Astrocyte of the hippocampus (primary cell): Measurements from ENCODE around the gene DEGS2.

Source experiments
- DNase-seq: peaks from one replicate; pipeline ENCODE4 v3.0.0; 2011; ENCODE audit warnings: low read depth, low spot score

Gene DEGS2

DNA sequence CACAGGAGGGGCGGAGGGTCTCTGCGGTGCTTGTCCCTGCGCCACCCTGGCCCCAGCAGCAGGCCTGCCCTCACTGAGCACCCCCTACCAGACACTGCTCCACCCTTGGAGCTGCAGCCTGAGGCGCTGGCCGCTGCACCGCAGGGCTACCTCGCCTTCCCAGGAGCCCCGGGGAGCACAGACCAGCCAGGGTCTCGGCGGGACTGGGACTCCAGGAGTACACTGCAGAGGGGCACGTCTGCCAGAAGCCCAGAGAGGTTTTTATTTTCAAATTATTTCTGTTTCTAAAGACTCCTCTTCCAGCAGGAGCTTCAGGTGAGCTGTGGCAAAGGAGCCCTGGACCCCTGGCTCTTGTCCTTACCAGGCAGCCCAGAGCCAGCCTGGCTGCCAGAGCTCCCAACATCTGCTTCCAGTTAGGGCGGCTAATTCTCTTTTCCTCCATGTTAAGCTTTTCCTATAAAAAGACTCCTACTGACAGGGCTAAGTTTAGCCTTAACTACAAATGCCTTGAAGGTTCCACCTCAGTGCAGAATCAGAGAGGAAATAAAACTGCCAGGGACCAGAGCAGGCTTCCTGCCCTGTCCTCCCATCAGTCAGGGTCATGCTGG is 26.4 kb downstream of the DEGS2 start:
- DNase-seq, result no peak

GRCh38 chr14:100132161-100132902 is 27.1 kb downstream of the DEGS2 start:
- DNase-seq, result no peak

- DNase-seq, result no peak
Measured at GRCh38 chr14:100131181-100131580, 28.3 kb downstream of the DEGS2 start.

- no peak for DNase-seq
Measured at GRCh38 chr14:100130521-100130920, 28.9 kb downstream of the DEGS2 start.

GRCh38 chr14:100129161-100129589 is 30.3 kb downstream of the DEGS2 start:
- no peak for DNase-seq

GRCh38 chr14:100128688-100129087 is 30.8 kb downstream of the DEGS2 start:
- no peak for DNase-seq

DNA sequence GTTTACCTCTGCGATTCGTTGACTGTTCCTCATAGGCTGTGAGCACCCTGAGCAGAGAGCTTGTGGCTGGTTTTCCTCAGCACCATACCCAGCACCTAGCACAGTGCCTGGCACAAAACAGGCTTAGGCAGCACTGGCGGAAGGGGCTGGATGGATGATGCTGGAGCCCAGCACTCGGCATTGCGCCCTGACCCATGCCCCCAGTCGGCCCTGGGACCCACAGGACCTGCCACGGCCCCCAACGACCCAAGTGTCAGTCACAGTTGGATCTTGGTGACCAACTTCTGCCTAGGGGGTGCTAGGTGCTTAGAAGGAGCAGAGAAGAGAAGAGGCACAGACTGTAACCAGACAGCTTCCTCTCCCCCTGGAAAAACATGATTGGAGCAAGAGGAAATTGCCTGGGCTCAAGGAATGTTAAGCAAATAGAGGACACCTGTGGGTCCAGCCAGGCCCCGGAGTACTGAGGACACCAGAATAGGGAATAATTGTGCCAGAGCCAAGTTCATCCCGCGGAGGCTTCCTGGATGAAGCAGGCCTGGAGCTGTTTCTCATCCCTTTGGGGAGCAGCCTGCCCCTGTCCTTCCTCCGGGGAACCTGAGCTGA is 31.5 kb downstream of the DEGS2 start:
- DNase-seq, result no peak

DNA sequence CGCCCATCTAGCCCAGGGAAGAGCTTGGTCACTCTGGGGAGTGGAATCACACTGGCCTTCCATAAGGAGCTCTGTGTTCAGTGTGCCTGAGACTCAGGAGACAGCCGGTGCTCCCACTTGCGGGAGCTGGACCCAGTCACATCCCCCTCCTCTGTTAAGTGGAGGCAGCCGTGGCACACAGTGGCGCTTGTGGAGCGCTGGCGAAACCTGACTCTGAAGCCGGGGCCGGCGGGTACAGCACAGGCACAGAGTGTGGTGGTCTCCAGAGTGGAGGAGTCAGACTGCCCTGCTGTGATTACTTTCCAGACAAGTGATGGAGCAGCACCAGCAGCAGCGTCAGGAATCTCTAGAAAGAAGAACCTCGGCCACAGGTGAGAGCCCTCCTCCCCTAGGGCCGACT is 33.0 kb downstream of the DEGS2 start:
- DNase-seq, result no peak

DNA sequence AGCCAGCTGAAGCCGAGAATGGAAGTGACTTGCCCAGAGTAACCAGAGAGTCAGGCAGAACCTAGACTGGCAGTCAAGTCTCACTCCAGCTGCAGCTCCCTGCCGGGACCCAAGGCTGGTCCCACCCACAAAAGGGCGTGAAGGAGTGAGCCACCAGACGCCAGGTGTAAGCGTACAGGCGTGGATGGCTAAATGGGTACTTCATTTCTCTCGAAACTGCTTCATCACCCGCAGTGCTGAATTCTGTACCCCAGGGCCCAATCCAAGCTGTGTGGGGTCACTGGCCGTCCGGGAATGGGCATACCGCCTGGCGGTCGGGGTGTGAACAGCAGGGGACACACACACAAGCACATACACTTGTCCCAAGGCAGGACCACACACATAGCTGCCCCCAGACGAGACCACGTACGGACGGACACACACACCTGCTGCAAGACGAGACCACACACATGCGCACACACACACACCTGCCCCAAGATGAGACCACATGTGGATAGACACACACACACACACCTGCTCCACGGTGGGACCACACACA is 34.8 kb downstream of the DEGS2 start:
- DNase-seq, result no peak

GRCh38 chr14:100123618-100124017 is 35.8 kb downstream of the DEGS2 start:
- no peak for DNase-seq

DNA sequence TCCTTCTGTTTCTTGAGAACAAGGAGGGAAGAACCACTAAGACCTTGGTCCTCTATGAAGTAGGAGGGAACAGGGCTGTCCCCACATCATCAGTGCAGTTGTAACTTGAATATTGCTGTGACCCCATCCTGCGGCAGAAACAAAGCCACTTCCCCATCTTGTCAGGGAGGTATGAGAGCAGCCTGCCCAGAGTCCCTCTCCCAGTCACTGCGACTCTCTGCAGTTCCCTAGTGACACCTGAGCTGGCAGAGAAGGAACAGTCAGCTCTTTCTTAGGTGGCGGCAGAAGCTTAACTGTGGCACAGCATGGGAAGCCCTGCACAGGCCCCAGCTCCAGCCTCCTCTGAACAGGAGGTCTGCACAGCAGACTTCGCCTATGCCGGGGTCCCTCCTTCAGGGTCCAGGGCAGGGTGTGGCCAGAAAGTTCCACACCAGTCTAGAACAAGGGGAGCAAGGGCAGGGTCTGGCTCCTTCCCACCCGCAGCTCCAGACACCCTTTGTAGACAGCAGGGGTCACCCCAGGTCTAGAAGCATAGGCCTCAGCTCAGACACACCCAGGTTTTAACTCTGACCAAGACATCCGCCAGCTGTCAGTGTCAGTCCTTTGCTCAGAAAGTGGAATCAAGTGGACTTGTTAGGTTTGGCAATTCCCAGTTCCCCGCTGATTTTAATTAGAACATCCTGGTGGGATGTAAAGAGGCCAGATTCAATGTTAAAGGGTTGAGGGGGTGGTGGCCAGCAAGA is 36.8 kb downstream of the DEGS2 start:
- DNase-seq, result no peak

- DNase-seq, result no peak
Measured at GRCh38 chr14:100121643-100122480, 37.6 kb downstream of the DEGS2 start.

DNA sequence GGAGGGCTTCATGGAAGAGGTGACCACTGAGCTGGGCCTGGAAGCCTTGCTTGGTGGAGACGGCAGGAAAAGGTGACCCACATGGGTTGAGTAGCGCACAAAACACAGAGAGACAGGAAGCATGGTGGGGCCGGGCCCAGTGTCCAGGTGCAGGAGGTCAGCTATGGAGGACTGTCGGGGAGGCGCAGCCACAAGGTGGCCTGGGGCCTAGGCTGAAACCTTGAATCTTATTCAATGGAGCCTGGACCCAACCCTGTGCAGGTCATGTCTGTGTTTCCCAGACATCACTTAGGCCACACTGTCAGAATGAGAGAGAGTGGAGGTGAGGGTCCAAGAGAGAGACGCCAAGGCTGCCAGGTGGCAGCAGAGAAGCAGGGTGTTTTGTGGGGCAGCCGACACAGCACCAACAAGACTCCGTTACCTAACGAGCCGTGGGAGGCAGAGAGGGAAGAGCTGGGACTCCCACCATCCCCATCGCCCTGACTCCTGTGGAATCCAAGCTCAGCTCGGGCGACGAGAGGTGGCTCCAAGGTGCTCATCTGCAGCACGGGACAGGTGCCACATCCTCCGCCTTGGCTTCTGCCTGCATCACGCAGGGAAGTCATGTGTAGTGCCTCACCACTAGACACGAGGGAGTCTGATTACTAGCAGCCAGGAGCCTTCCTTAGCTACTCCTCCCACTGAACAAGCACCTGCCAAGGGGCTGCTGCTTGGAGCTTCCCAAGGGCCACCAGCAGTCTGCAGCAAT is 38.7 kb downstream of the DEGS2 start:
- no peak for DNase-seq

- DNase-seq, result no peak
Measured at GRCh38 chr14:100119251-100119650, 40.2 kb downstream of the DEGS2 start.

GRCh38 chr14:100118396-100119011 is 40.9 kb downstream of the DEGS2 start:
- DNase-seq, result no peak

- DNase-seq, result no peak
Measured at GRCh38 chr14:100117633-100118395, 41.6 kb downstream of the DEGS2 start.

- DNase-seq, result no peak
Measured at GRCh38 chr14:100117026-100117425, 42.4 kb downstream of the DEGS2 start.

DNA sequence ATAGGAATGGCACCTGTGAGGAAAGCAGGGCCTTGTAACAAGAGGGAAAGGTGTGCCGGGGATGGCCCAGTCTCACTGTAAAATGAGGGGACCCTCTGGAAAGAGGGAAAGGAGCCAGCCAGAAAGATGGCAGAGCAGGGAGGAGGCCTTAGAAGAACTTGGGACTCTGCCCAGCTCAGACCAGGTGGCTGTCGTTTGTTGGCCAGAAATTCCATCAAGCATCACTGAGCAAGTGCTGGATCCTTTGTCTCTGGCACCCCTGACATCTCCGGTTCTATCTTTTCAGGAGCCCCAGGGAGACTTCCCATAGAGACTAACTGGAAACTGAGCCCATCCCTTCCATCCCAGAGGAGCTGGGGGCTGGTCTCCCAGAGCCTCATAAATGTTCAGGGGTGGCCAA is 43.3 kb downstream of the DEGS2 start:
- DNase-seq, result no peak

DNA sequence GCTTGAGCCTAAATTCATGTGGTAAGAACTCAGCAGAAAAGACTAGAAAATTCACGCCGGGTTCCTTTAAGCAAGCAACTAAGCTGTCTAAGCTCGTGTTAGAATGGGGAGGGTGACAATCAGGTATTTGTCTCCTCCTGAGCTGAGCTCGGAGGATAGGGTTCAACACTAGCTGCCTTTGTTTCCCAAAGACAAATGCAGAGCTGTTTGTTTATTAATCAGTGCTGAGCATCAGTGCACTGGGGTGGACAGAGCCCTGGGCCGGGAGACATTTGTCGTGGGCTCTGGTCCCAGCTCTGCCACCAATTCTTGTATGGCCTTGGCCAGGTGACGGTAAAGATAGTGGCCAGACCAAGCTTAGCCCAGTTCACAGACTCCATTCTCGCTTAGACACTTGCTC is 43.7 kb downstream of the DEGS2 start:
- DNase-seq, result no peak
